SK-N-SH treated with all-trans-retinoic acid at 6 μM for 48 hours (cell line): ENCODE measurements around the gene OR13J1.

Source experiments
- ATAC-seq: fragments of 200-7000 bp; cut with Tn5 transposase; 3 replicates; pipeline ENCODE4 v1.9.1; 2020; ENCODE audit warnings: mild to moderate bottlenecking, moderate library complexity
- ARNTL ChIP-seq: fragments of 450-650 bp; formaldehyde crosslinking; IDR thresholded peaks from 2 replicates; pipeline ENCODE4 v1.5.0; 2020; ENCODE audit warnings: low read depth, mild to moderate bottlenecking, moderate library complexity, borderline replicate concordance
- BACH2 ChIP-seq: fragments of 250-450 bp; sonication (Bioruptor Pico); IDR thresholded peaks from 2 replicates; pipeline ENCODE4 v1.9.0; 2021; ENCODE audit warnings: mild to moderate bottlenecking, borderline replicate concordance
- CSDC2 ChIP-seq: fragments of 250-450 bp; sonication (Bioruptor Pico); IDR thresholded peaks from 2 replicates; pipeline ENCODE4 v1.5.0; 2020; ENCODE audit warnings: mild to moderate bottlenecking, moderate library complexity
- ESRRG ChIP-seq: fragments of 250-450 bp; sonication (Bioruptor Pico); IDR thresholded peaks from 2 replicates; pipeline ENCODE4 v1.6.1; 2021; ENCODE audit warnings: mild to moderate bottlenecking
- GLIS3 ChIP-seq: fragments of 250-450 bp; sonication (Bioruptor Pico); IDR thresholded peaks from 2 replicates; pipeline ENCODE4 v1.5.0; 2020; ENCODE audit warnings: mild to moderate bottlenecking, moderate library complexity
- ISL1 ChIP-seq: fragments of 250-450 bp; sonication (Bioruptor Pico); IDR thresholded peaks from 2 replicates; pipeline ENCODE4 v2.1.2; 2022; ENCODE audit warnings: mild to moderate bottlenecking, moderate library complexity
- OSR1 ChIP-seq: fragments of 250-450 bp; sonication (Bioruptor Pico); IDR thresholded peaks from 2 replicates; pipeline ENCODE4 v1.8.0; 2022; ENCODE audit warnings: moderate library complexity, mild to moderate bottlenecking, inconsistent platforms
- PATZ1 ChIP-seq: fragments of 250-450 bp; sonication (Bioruptor Pico); IDR thresholded peaks from 2 replicates; pipeline ENCODE4 v1.8.0; 2020; ENCODE audit warnings: mild to moderate bottlenecking, moderate library complexity, borderline replicate concordance
- PPARA ChIP-seq: fragments of 250-450 bp; sonication (Bioruptor Pico); IDR thresholded peaks from 2 replicates; pipeline ENCODE4 v1.5.0; 2020; ENCODE audit warnings: mild to moderate bottlenecking, borderline replicate concordance
- RARB ChIP-seq: fragments of 250-450 bp; sonication (Bioruptor Pico); IDR thresholded peaks from 2 replicates; pipeline ENCODE4 v1.8.0; 2021; ENCODE audit warnings: mild to moderate bottlenecking, moderate library complexity
- SNAI2 ChIP-seq: fragments of 250-450 bp; sonication (Bioruptor Pico); IDR thresholded peaks from 2 replicates; pipeline ENCODE4 v1.5.0; 2020; ENCODE audit warnings: mild to moderate bottlenecking, moderate library complexity
- TCF4 ChIP-seq: fragments of 250-450 bp; sonication (Bioruptor Pico); IDR thresholded peaks from 2 replicates; pipeline ENCODE4 v1.8.0; 2021; ENCODE audit warnings: mild to moderate bottlenecking, moderate library complexity, borderline replicate concordance
- TOX ChIP-seq: fragments of 250-450 bp; sonication (Bioruptor Pico); IDR thresholded peaks from 2 replicates; pipeline ENCODE4 v1.8.0; 2021; ENCODE audit warnings: mild to moderate bottlenecking, moderate library complexity, borderline replicate concordance
- ZC3H10 ChIP-seq: fragments of 250-450 bp; sonication (Bioruptor Pico); IDR thresholded peaks from 2 replicates; pipeline ENCODE4 v1.5.1; 2021; ENCODE audit warnings: mild to moderate bottlenecking, moderate library complexity
- ZFP30 ChIP-seq: fragments of 450-650 bp; formaldehyde crosslinking; IDR thresholded peaks from 2 replicates; pipeline ENCODE4 v1.5.0; 2022; ENCODE audit warnings: mild to moderate bottlenecking, moderate library complexity
- ZNF70 ChIP-seq: fragments of 450-650 bp; formaldehyde crosslinking; IDR thresholded peaks from 2 replicates; pipeline ENCODE4 v1.5.0; 2020; ENCODE audit warnings: mild to moderate bottlenecking, moderate library complexity
- ZNF8 ChIP-seq: fragments of 450-650 bp; formaldehyde crosslinking; IDR thresholded peaks from 2 replicates; pipeline ENCODE4 v1.5.0; 2020; ENCODE audit warnings: mild to moderate bottlenecking, moderate library complexity
- TF ChIP-seq, protein P1 (sequence below): fragments of 250-450 bp; sonication (Bioruptor Pico); IDR thresholded peaks from 2 replicates; pipeline ENCODE4 v1.8.0; 2021; ENCODE audit warnings: low read depth, mild to moderate bottlenecking, moderate library complexity, borderline replicate concordance
- TF ChIP-seq, protein P2 (sequence below): fragments of 250-450 bp; sonication (Bioruptor Pico); IDR thresholded peaks from 2 replicates; pipeline ENCODE4 v1.5.0; 2020; ENCODE audit warnings: mild to moderate bottlenecking, moderate library complexity
- TF ChIP-seq, protein P3 (sequence below): fragments of 250-450 bp; sonication (Bioruptor Pico); IDR thresholded peaks from 2 replicates; pipeline ENCODE4 v1.5.1; 2020; ENCODE audit warnings: low read depth, mild to moderate bottlenecking, moderate library complexity

Gene OR13J1

GRCh38 chr9:35862328-35862727 lies 7.9 kb downstream of the OR13J1 start:
- TF ChIP-seq ZFP30 (CRISPR knock-in tag), result no peak
- no peak for TF ChIP-seq SNAI2 (CRISPR knock-in tag)
- no peak for TF ChIP-seq TCF4 (CRISPR knock-in tag)
- no peak for ATAC-seq

- TF ChIP-seq ZFP30 (CRISPR knock-in tag), result no peak
- no peak for TF ChIP-seq CSDC2 (CRISPR knock-in tag)
- TF ChIP-seq BACH2 (CRISPR knock-in tag), result no peak
- no peak for TF ChIP-seq OSR1 (CRISPR knock-in tag)
- TF ChIP-seq PATZ1 (CRISPR knock-in tag), result no peak
- no peak for TF ChIP-seq SNAI2 (CRISPR knock-in tag)
- TF ChIP-seq ESRRG, result no peak
- TF ChIP-seq, all 23 proteins: peak for 0
- no peak for ATAC-seq
Measured at GRCh38 chr9:35861161-35861897, 8.9 kb downstream of the OR13J1 start.

GRCh38 chr9:35859990-35860339 lies 10.2 kb downstream of the OR13J1 start:
- TF ChIP-seq ZNF8 (CRISPR knock-in tag) (no peak), PPARA (CRISPR knock-in tag) (no peak), RARB (CRISPR knock-in tag) (no peak), ZC3H10 (no peak), ISL1 (CRISPR knock-in tag) (no peak), TOX (CRISPR knock-in tag) (no peak), OSR1 (CRISPR knock-in tag) (no peak), ESRRG (no peak), ZNF70 (CRISPR knock-in tag) (no peak), ARNTL (CRISPR knock-in tag) (no peak), ZFP30 (CRISPR knock-in tag) (no peak), PATZ1 (CRISPR knock-in tag) (no peak), CSDC2 (CRISPR knock-in tag) (no peak), SNAI2 (CRISPR knock-in tag) (no peak), BACH2 (CRISPR knock-in tag) (no peak), TCF4 (CRISPR knock-in tag) (no peak), GLIS3 (CRISPR knock-in tag) (no peak)
- TF ChIP-seq, protein P1, sequence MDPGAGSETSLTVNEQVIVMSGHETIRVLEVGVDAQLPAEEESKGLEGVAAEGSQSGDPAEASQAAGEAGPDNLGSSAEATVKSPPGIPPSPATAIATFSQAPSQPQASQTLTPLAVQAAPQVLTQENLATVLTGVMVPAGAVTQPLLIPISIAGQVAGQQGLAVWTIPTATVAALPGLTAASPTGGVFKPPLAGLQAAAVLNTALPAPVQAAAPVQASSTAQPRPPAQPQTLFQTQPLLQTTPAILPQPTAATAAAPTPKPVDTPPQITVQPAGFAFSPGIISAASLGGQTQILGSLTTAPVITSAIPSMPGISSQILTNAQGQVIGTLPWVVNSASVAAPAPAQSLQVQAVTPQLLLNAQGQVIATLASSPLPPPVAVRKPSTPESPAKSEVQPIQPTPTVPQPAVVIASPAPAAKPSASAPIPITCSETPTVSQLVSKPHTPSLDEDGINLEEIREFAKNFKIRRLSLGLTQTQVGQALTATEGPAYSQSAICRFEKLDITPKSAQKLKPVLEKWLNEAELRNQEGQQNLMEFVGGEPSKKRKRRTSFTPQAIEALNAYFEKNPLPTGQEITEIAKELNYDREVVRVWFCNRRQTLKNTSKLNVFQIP, result no peak
- TF ChIP-seq, protein P2, sequence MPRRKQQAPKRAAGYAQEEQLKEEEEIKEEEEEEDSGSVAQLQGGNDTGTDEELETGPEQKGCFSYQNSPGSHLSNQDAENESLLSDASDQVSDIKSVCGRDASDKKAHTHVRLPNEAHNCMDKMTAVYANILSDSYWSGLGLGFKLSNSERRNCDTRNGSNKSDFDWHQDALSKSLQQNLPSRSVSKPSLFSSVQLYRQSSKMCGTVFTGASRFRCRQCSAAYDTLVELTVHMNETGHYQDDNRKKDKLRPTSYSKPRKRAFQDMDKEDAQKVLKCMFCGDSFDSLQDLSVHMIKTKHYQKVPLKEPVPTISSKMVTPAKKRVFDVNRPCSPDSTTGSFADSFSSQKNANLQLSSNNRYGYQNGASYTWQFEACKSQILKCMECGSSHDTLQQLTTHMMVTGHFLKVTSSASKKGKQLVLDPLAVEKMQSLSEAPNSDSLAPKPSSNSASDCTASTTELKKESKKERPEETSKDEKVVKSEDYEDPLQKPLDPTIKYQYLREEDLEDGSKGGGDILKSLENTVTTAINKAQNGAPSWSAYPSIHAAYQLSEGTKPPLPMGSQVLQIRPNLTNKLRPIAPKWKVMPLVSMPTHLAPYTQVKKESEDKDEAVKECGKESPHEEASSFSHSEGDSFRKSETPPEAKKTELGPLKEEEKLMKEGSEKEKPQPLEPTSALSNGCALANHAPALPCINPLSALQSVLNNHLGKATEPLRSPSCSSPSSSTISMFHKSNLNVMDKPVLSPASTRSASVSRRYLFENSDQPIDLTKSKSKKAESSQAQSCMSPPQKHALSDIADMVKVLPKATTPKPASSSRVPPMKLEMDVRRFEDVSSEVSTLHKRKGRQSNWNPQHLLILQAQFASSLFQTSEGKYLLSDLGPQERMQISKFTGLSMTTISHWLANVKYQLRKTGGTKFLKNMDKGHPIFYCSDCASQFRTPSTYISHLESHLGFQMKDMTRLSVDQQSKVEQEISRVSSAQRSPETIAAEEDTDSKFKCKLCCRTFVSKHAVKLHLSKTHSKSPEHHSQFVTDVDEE (CRISPR knock-in tag), result no peak
- TF ChIP-seq, protein P3, sequence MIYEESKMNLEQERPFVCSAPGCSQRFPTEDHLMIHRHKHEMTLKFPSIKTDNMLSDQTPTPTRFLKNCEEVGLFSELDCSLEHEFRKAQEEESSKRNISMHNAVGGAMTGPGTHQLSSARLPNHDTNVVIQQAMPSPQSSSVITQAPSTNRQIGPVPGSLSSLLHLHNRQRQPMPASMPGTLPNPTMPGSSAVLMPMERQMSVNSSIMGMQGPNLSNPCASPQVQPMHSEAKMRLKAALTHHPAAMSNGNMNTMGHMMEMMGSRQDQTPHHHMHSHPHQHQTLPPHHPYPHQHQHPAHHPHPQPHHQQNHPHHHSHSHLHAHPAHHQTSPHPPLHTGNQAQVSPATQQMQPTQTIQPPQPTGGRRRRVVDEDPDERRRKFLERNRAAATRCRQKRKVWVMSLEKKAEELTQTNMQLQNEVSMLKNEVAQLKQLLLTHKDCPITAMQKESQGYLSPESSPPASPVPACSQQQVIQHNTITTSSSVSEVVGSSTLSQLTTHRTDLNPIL, result no peak
- ATAC-seq, result no peak
